Measurements from ENCODE around the gene NKRF.
A peak's percentile ranks its signal among the peaks of the same experiment; 100 is the strongest.

The NKRF gene

DNA sequence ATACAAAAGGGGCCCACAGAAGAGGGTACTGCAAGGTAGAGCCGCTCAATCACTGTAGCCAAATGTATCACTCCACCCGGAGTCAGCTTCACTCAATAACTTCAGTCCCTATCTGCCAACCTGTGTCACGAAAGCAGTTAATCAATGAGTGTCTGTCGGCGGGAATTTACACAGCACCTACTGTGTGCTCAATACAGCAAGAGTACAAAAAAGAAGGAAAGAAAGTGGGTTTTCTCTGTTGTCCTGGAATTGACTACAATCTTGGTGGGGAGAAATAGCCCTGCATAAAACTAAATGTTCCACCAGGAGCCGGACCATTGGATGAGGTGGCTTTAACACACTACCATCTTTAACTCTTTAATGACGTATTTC, 780 bp upstream of the NKRF start:
- DNase-seq (ENCODE audit: low read depth): no peak

DNA sequence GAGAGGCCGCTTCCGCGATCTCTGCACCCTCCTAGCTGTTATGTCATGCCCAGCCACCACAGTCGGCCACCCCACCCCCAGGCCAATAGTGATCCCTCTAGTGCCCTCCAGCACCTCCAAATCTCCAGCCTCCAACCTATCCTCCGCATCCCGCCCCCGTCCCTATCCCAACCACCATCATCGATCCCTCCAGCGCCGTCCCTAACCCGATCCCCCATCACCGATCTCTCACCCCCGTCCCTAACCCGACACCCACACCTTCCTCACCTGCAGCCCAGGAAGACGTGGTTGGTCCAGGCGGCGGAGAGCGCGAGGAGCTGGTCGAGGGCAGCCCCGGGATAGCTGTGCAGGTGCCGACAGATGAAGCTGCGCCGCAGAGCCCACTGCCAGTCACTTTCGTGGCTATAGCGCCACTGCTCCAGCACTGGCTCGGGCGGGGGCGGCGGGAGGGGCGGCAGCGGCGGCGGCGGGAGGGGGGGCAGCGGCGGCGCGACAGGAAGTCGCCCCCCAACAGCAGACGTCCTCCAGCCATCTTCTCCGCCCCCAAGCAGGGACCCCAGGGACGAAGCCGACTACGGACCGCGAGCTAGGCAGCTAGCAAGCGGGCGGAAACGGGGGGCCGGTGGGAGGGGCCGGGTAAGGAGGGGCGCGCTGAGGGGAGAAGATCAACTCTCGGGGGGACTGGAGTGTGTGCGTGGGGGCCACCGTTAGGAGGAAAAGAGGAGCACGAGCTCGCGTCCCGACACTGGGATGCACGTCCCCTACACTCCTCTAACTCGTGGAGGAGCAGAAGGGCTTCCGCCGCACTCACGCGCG, 552 bp downstream of the NKRF start:
- peak; percentile 7 for DNase-seq (ENCODE audit: low read depth)

DNA sequence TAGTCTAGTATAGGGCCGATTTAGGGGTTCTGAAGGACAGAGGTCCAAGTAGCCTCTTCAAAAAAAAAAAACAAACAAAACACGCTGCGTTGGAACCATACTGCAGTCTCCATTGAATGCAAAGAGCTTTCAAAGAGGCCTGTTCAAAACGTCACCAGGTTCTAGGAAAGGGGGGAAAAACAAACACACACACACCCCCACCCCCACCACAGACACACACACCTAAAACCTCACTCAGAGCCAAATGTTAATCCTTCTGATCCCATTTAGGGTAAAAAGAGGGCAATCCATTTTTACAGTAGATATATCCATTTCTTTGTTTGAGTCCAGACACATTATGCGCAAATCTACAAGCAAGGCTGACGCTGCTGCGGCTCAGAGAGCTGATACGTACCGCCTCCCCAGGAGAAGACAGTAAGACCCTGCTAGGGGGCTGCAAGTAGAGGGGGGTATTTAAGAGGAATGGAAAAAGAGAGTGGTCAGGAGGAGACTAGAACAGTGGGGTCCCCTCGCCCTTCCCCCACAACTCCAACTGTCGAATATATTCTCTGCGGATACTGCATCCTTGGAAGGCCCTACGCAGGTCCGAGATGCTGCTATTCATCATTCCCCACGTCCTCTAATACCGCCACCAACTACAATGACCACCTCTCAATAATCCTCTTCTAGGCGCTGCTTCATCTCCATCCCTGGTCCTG, 1.3 kb downstream of the NKRF start:
- DNase-seq (ENCODE audit: low read depth): peak; percentile 8

DNA sequence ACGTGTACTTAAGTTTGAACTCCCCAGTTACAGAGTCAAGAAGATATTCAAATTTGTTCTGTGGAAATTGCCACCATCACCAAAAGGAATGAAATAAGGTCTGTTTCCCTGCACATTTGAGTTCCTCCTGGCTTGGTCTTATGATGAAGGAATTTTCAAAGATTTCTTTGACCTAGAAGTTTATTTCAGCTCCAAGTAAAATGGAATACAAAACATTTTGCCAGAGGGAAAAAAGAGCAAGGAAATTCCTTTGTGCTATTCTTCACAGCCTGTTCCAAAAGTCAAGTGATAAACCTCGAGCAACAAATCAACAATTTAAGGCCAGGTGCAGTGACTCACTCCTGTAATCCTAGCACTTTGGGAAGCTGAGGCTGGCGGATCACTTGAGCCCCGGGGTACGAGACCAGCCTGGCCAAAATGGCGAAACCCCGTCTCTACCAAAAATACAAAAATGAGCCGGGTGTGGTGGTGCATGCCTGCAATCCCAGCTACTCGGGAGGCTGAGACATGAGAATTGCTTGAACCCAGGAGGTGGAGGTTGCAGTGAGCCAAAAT, 3.4 kb downstream of the NKRF start:
- no peak for DNase-seq (ENCODE audit: low read depth)

DNA sequence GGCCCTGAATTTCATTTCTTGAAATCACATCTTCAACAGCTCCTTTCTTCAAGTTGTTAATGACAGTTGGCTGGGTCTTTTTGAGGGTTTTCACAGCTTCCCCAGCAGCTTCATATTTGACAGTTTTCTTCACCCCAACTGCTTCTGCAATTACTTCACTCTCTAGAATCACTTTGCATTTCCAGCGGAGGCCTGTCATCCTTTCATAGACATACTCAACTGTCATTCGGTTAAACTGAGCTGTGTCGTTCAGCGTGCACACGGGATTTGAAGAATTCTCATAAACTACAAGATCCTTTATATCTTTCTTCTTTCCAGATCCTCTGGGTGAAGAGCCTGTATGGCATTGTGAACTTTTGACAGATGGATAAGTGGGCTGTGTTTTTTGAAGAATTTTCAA, 16.4 kb downstream of the NKRF start:
- no peak for DNase-seq (ENCODE audit: low read depth)

DNA sequence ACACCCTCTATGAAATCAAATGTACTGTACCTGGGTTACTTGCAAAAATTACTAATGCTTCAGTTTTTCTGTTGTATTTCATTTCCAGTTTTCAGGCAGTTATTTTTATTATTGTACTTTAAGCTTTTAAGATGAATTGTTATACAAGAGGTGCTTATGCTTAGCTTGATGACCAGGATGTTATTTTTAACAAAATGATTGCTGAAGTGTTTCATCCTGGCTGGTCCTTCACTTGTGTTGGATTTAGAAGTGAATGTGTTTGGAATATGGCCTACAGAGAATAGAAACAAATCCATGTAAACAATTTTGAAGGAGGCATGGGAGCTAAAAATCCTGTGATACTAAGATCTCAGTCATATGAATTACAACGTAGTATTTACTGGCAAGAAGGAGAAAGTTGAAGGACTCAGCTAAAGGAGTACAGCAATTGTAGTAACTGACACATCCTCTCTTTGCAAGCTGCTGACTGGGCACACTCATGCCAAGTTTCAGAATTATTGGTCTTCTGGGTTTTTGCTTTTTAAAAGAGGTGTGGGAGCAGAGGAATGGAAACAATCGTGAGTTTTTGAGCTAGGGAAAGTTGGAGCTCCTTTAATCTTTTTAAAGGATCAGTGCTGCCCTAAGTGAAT, 22.7 kb downstream of the NKRF start:
- no peak for DNase-seq (ENCODE audit: low read depth)

DNA sequence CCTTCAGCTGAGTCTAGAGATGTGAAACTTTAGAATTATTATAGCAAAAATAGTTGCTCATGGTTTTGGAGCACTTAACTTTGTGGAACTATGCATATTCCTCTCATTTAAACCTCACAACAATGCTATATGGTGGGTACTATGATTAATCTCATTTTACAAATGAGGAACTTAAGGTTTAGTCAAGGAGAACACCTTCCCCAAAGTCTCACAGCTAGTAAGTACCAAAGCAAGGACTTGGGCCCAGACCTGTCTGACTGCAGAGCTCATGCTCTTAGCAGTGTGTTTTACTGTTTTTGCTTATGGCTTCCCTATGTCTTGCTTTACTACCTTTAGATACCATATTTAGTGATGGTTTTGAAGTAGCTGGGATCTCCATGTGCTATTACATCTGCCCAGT, 26.8 kb downstream of the NKRF start:
- no peak for DNase-seq (ENCODE audit: low read depth)

DNA sequence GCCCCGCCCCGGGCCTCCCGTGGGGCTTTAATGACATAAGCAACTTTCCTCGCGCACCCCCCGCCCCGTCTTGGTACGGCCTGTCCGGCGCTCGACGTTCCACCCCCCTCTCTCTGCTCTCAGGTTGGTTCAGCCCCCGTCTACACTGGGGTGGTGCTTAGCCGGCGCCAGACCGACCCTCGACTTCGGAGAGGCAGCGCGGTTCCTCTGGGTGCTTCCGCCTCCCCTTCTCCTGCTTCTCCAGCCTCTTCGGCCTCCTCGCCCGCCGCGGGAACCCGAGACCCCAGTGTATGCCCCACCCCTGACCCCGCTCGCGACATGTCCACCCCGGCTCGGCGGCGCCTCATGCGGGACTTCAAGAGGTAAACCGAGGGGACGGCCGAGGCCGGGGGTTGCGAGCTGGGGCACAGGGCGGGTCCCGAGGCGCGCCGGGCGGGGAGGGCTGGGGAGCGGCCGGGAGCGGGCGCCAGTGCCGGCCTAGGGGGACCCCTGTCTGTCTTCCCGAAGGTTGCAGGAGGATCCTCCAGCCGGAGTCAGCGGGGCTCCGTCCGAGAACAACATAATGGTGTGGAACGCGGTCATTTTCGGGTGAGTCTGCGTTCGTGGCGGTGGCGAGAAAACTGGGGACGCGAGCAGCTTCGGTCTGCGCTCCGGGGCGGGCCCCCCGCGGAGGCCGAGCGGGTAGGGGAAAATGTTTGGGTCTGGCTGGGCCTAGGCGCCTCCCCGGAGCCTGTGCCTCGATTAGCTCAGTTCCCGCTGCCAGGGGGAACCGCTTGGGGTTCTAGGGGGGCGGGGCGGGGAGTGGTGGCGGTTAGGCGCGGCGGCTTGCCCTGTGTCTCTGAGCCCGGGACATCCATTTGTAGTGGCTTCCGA, 31.6 kb downstream of the NKRF start, which contains the start of gene UBE2A:
Gene UBE2A, plus strand, starts transcription at position 170 of the 873 bp plus-strand sequence. Its CDS starts 149 bp downstream, at position 319.
- peak; percentile 93 for DNase-seq (ENCODE audit: low read depth)

DNA sequence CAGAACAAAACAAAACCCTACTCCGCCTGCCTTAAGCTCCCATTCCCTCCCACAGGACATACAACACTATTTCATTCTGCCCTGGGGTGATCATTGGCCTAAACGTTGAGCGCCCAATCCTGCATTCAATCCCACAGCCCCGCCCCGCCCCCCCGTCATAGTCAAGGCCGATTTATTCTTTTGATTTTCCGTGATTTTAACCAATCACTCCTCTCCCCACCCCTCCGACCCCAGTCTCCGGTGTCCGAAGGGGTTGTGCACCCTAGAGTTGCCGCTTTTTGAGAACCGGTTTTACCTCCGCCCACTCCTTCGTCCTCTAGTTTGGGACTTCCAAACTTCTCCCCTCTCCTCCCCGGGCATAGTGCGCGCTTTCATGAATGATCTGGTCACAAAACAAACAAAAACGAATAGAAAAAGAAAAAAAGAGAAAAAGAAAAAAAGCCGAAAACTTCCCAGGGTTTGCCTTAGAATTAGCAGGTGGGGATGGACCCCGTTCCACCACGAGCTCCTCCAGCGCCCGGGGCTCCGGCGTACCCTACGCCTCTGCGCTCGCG, 32.3 kb downstream of the NKRF start:
- DNase-seq (ENCODE audit: low read depth): peak; percentile 60

DNA sequence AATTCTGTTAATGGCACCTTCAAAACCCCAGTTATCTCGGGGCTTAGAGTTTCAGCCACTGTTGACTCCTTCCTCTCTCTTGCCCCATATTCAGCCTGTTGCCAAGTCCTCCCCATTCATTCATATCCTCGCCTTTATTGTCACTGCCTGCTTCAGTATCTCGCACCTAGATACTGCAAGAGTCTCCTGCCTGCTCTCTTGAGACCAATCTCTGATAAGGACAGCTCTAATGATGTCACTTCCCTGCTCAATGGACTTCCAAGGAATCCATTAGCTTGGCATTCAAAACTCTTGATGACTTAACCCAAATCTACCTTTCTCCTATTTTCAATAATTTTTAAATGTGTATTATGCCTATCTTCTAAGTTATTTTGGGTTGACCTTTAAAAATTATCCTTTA, 33.0 kb downstream of the NKRF start:
- DNase-seq (ENCODE audit: low read depth): no peak

DNA sequence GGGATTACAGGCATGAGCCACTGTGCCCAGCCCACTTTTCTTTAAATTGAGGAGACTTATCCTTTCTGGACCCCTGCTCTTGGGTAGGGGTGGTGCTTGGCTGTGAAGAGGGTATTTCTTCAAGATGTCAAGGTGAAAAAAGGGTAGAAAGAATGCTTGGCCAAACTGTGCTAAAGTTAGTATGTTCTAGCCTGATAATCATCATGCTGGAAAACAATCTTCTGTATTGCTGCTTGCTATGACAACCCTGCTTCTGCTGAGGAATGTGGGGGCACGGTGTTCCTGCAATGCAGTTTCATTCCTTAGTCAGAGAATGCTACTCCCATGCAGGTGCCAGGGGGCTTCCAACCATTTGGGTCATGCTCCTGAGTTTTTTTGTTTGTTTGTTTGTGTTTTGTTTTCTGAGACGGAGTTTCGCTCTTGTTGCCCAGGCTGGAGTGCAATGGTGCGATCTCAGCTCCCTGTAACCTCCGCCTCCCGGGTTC, 35.8 kb downstream of the NKRF start:
- no peak for DNase-seq (ENCODE audit: low read depth)

DNA sequence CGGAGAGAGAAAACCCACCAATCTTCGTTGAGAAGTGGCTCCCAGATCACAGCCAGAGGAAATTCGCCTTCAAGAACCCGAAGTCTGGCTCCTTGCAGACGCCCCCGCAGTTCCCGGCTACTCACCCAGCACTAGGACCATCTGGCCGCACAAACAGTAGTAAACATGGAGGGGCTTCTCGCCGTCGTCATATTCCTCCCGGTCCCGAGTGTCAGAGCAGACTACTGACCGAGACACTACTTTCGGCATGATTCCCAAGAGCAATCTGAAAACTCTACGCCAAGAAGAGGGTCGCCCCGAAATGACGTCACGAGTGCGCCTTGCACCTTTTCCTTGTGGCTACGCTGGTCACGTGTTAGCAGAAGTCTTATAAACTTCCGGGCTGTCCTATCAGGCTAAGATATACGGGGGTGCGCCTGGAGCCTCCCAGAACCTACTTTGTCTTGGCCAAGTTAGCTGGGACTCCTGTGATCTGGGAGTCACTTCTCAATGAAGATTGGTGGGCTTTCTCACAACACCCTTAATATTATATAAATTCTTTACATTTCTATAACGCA, 41.0 kb downstream of the NKRF start, which contains the start of gene STEEP1:
Gene STEEP1, minus strand, starts transcription at position 303 of the 557 bp plus-strand sequence. Its CDS starts 54 bp downstream, at position 249.
- DNase-seq (ENCODE audit: low read depth): peak; percentile 94

DNA sequence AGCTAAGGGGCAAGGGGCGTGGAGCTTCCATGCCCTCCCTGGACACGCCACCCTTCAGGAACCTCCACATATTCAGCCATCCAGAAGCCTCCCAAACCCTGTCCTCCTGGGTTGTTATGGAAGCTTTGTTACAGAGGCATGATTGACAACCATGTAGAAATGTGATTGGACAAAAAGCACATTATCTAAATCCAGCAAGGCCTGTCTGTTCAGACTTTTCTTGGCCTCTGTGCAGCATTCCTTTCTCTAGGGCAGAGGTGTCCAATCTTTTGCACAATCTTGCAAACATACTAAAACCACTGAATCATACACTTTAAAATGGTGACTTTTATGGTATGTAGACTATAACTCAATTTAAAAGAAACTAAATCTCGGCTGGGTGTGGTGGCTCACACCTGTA, 53.7 kb downstream of the NKRF start:
- DNase-seq (ENCODE audit: low read depth): peak; percentile 80

DNA sequence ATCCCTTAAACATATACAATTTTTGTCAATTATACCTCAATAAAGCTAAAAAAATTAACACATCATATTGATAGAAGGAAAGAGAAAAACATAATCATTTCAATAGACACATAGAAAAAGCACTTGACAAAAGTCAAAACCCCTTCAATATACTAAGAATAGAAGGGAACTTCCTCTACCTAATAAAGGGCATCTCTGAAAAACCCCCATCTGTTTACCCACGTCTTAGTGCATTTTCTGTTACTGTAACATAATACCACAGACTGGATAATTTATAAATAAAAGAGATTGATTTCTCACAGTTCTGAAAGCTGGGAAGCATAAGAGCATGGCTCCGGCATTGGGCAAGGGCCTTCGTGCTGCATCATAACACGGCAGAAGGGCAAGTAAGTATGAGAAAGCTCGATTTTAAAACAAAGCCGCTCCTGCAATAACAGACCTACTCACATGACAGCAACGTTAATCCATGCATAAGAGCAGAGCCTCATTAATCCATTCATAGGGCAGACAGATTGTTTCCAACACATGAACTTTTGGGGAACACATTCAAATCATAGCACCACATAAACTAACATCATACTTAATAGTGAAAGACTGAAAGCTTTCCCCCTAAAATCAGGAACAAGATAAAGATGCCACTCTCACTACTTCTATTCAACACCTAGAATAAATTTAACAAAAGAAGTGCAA, 56.8 kb downstream of the NKRF start:
- no peak for DNase-seq (ENCODE audit: low read depth)

DNA sequence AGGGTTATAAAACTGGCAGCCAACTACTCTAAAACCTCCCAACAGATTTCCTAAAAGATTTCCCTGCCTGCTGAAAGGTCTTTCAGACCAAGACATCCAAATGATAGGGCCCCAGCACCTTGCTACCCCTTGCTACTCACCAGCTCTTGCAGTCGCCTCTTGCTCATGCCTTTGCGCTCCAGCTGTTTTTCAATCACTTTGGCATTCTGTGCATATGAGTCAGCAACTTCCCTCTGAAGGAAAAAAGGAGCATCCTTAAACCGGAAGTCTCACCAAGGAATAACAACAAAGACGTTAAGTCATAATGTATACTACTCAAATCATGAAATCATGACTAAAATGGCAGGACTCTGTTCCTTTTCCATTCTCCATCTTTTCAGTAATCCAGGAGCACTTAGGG, 65.0 kb downstream of the NKRF start:
- peak; percentile 69 for DNase-seq (ENCODE audit: low read depth)

DNA sequence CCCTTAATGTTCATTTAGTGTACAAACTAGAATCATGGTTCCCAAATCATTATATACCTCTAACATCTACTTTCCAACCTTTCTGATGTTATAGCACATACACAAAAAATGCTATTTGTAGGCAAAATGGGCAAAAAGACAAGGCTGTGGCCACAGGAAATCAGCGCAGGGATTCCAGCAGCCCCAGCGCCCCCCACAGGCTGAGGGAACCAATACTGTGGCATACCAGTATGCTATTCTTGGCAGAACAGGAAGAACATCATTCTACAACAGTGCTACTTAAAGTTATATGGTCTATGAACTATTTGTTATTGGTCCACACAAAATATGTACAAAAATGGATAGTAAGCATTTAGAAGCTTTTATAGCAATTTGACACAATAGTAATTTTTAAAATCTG, 66.4 kb downstream of the NKRF start:
- DNase-seq (ENCODE audit: low read depth): no peak

Data from iris pigment epithelial cell (primary cell).